ENCODE data around the gene TMEM269. TPM values are rescaled to one million over a fixed set of nuclear protein-coding genes. Genes with fewer than 3 reads are reported as not detected.

Gene TMEM269
- total RNA-seq, 2 donors from 2014 or later, result 0.20 to 0.66 TPM

GRCh38 chr1:42740851-42741580, 43.8 kb upstream of the TMEM269 start:
- H3K27me3 ChIP-seq (ENCODE audit: control insufficient read depth, insufficient read depth, low read length, poor library complexity, severe bottlenecking), result no peaks in the 10 kb centered on the region
- peaks cover 6% of the 10 kb centered on the region for H3K4me1 ChIP-seq (ENCODE audit: control insufficient read depth, insufficient read depth, low read length)
- H3K9me3 ChIP-seq (ENCODE audit: control insufficient read depth, low read length), result no peaks in the 10 kb centered on the region
- H3K4me3 Mint-ChIP-seq, result peak overlapping the region; percentile 61
- H3K9ac ChIP-seq (ENCODE audit: extremely low read depth, low read length, poor library complexity, severe bottlenecking), result peak overlapping the region; percentile 4
- WGBS, 2 experiments (ENCODE audit: insufficient coverage in 1 of 2, insufficient read length in 1 of 2), result 74 to 79% methylated on average over 6 to 18 of the region's 19 CpGs
- no peak overlapping the region for H3K4me3 ChIP-seq (ENCODE audit: low read length)
- no peak overlapping the region for H3K27ac ChIP-seq (ENCODE audit: low read depth, low read length)
- H3K27me3 Mint-ChIP-seq (ENCODE audit: insufficient read depth), result no peaks in the 10 kb centered on the region
- peaks cover 6% of the 10 kb centered on the region for H3K36me3 ChIP-seq (ENCODE audit: control insufficient read depth, insufficient read depth, low read length)
- H3K9me3 Mint-ChIP-seq, result no peaks in the 10 kb centered on the region
- TF ChIP-seq CTCF (conservative IDR thresholded peaks at IDR 0.05), result no peak
- H3K36me3 Mint-ChIP-seq (ENCODE audit: low read depth), result peaks cover 7% of the 10 kb centered on the region
- H3K27ac Mint-ChIP-seq, result peak overlapping the region; percentile 94
- peaks cover 23% of the 10 kb centered on the region for H3K4me1 Mint-ChIP-seq
- peak; percentile 82 for DNase-seq

GRCh38 chr1:42741706-42742105, 43.1 kb upstream of the TMEM269 start:
- H3K27ac Mint-ChIP-seq, result peak overlapping the region; percentile 26
- peaks cover 13% of the 10 kb centered on the region for H3K36me3 ChIP-seq (ENCODE audit: control insufficient read depth, insufficient read depth, low read length)
- H3K27me3 ChIP-seq (ENCODE audit: control insufficient read depth, insufficient read depth, low read length, poor library complexity, severe bottlenecking), result no peaks in the 10 kb centered on the region
- TF ChIP-seq CTCF (conservative IDR thresholded peaks at IDR 0.05), result no peak
- peaks cover 23% of the 10 kb centered on the region for H3K4me1 Mint-ChIP-seq
- H3K4me3 ChIP-seq (ENCODE audit: low read length), result no peak overlapping the region
- H3K9me3 Mint-ChIP-seq, result no peaks in the 10 kb centered on the region
- peaks cover 8% of the 10 kb centered on the region for H3K36me3 Mint-ChIP-seq (ENCODE audit: low read depth)
- no peak overlapping the region for H3K4me3 Mint-ChIP-seq
- peaks cover 6% of the 10 kb centered on the region for H3K4me1 ChIP-seq (ENCODE audit: control insufficient read depth, insufficient read depth, low read length)
- H3K9me3 ChIP-seq (ENCODE audit: control insufficient read depth, low read length), result no peaks in the 10 kb centered on the region
- 93 to 100% methylated on average over 2 to 4 of the region's 4 CpGs for WGBS, 2 experiments (ENCODE audit: insufficient coverage in 1 of 2, insufficient read length in 1 of 2)
- DNase-seq, result no peak
- no peak overlapping the region for H3K27ac ChIP-seq (ENCODE audit: low read depth, low read length)
- no peaks in the 10 kb centered on the region for H3K27me3 Mint-ChIP-seq (ENCODE audit: insufficient read depth)
- no peak overlapping the region for H3K9ac ChIP-seq (ENCODE audit: extremely low read depth, low read length, poor library complexity, severe bottlenecking)

- no peak overlapping the region for H3K4me3 Mint-ChIP-seq
- TF ChIP-seq CTCF (conservative IDR thresholded peaks at IDR 0.05), result no peak
- Histone ChIP-seq H3K9me3 (ENCODE audit: control insufficient read depth, low read length) (no peaks in the 10 kb centered on the region), H3K4me1 (ENCODE audit: control insufficient read depth, insufficient read depth, low read length) (peaks cover 6% of the 10 kb centered on the region), H3K36me3 (ENCODE audit: control insufficient read depth, insufficient read depth, low read length) (peaks cover 15% of the 10 kb centered on the region), H3K27me3 (ENCODE audit: control insufficient read depth, insufficient read depth, low read length, poor library complexity, severe bottlenecking) (no peaks in the 10 kb centered on the region), H3K9ac (ENCODE audit: extremely low read depth, low read length, poor library complexity, severe bottlenecking) (no peak overlapping the region), H3K27ac (ENCODE audit: low read depth, low read length) (no peak overlapping the region), H3K4me3 (ENCODE audit: low read length) (no peak overlapping the region)
- no peaks in the 10 kb centered on the region for H3K27me3 Mint-ChIP-seq (ENCODE audit: insufficient read depth)
- H3K27ac Mint-ChIP-seq, result no peak overlapping the region
- DNase-seq, result no peak
- H3K36me3 Mint-ChIP-seq (ENCODE audit: low read depth), result peaks cover 12% of the 10 kb centered on the region
- 89 to 90% methylated on average over 4 to 8 of the region's 8 CpGs for WGBS, 2 experiments (ENCODE audit: insufficient coverage in 1 of 2, insufficient read length in 1 of 2)
- peaks cover 23% of the 10 kb centered on the region for H3K4me1 Mint-ChIP-seq
- H3K9me3 Mint-ChIP-seq, result no peaks in the 10 kb centered on the region
Measured at GRCh38 chr1:42742141-42742540, 42.6 kb upstream of the TMEM269 start.
